PC-9 (cell line): ENCODE results near the gene EXT2.

Source experiments
- EZH2 ChIP-seq: fragments of 200-600 bp; sonication (generic); IDR thresholded peaks from 2 replicates; pipeline ENCODE4 v1.8.0; 2017; ENCODE audit warnings: antibody characterized with exemption, low read depth
- TF ChIP-seq, protein P1 (sequence below): fragments of 200-600 bp; sonication (generic); conservative IDR thresholded peaks from 2 replicates; pipeline ENCODE4 v1.6.1; 2017; ENCODE audit warnings: mixed run types, antibody characterized with exemption, mild to moderate bottlenecking, moderate library complexity

DNA sequence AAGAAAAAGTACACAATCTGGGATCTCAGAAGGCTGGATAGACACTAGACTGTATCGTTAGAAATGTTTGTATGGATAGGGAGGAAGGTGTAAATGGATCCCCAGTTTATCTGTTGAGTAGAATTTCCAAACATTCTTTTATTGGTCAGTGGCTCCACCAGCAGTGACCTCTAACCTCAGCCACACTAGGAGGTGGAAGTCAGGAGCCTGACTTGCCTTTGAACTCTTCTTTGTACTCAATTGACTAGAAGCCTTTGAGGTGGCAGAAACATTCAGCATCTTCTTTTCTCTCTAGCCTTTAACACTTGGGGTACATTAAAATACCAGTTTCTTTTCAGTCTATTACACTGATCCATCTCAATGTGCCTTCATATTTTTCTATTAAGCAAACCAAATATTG is 39.1 kb downstream of the EXT2 start:
- TF ChIP-seq, protein P1, sequence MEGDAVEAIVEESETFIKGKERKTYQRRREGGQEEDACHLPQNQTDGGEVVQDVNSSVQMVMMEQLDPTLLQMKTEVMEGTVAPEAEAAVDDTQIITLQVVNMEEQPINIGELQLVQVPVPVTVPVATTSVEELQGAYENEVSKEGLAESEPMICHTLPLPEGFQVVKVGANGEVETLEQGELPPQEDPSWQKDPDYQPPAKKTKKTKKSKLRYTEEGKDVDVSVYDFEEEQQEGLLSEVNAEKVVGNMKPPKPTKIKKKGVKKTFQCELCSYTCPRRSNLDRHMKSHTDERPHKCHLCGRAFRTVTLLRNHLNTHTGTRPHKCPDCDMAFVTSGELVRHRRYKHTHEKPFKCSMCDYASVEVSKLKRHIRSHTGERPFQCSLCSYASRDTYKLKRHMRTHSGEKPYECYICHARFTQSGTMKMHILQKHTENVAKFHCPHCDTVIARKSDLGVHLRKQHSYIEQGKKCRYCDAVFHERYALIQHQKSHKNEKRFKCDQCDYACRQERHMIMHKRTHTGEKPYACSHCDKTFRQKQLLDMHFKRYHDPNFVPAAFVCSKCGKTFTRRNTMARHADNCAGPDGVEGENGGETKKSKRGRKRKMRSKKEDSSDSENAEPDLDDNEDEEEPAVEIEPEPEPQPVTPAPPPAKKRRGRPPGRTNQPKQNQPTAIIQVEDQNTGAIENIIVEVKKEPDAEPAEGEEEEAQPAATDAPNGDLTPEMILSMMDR = no peak
- TF ChIP-seq EZH2 = no peak
